HL-60 (cell line): ENCODE results near the gene TRIM54.
A peak's percentile ranks its signal among the peaks of the same experiment; 100 is the strongest.

Experiments used
- DNase-seq, 2 experiments: peaks; one replicate each; pipeline ENCODE4 v3.0.0-alpha.2; 2010 to 2020; ENCODE audit warnings: low read depth in 1 of 2, low spot score in 1 of 2
- H3K27ac ChIP-seq: fragments of 250-450 bp; sonication (Bioruptor Pico); replicated peaks from 2 replicates; pipeline ENCODE4 v1.5.1; 2020; ENCODE audit warnings: mild to moderate bottlenecking, moderate library complexity
- H3K27me3 ChIP-seq: fragments of 250-450 bp; sonication (Bioruptor Pico); 2 replicates; pipeline ENCODE4 v1.5.1; 2021; ENCODE audit warnings: mild to moderate bottlenecking, moderate library complexity; ENCODE audit not compliant: insufficient read depth, poor library complexity, severe bottlenecking
- H3K4me3 ChIP-seq: replicated peaks from 2 replicates; pipeline ENCODE4 v1.5.1; 2011; ENCODE audit warnings: mild to moderate bottlenecking, control low read depth, low read length; ENCODE audit not compliant: insufficient read depth
- CTCF ChIP-seq: IDR thresholded peaks from one replicate; pipeline ENCODE4 v1.5.1; 2011; ENCODE audit warnings: low read length, control low read depth, inconsistent platforms; ENCODE audit not compliant: insufficient read depth
- GABPA ChIP-seq: IDR thresholded peaks from 2 replicates; pipeline ENCODE4 v1.6.1; 2012; ENCODE audit warnings: low read depth
- POLR2AphosphoS5 ChIP-seq: IDR thresholded peaks from 2 replicates; pipeline ENCODE4 v1.6.1; 2012; ENCODE audit warnings: low read depth
- REST ChIP-seq: IDR thresholded peaks from 2 replicates; pipeline ENCODE4 v1.6.1; 2012; ENCODE audit warnings: low read depth; ENCODE audit not compliant: insufficient replicate concordance
- SPI1 ChIP-seq: IDR thresholded peaks from 2 replicates; pipeline ENCODE4 v1.6.1; 2012; ENCODE audit warnings: low read depth, mild to moderate bottlenecking, borderline replicate concordance

TRIM54 gene

DNA sequence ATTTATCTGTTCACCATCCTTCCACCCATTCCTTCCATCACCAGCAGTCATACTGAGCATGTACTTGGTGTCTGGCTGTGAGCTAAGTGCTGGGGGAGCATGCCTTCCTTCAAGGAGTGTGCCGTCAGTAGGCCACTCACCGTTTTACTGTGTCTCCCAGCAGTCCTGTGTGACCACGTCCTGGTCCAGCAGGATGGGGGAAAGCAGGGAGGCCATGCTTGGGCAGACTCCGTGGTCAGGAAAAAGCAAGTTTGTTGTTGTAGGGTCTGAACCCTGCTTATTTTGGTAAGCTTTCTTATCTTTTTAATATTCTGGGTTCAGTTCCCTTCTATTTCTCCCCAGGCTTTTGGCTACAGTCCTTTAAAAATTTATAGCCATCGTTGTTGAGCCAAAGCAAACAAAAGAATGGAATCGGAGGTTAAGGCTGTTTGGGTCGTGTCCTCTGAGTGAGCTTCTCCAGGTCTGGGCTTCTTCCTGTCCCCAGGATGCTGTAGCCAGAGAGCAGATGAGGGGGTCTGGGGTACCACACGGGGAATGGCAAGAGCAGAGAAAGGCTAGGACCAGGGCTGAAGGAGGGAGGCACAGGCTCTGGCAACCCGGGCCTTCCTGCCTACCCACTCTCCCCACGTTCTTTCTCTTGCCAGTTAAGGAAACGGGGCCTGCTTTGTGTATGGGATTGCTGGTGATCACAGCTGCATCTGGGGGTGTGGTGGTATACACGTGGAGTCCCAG is 32.9 kb upstream of the TRIM54 start:
- Histone ChIP-seq H3K27me3 (peaks cover 6% of the 10 kb centered on the region), H3K27ac (no peak overlapping the region), H3K4me3 (no peak overlapping the region)
- no peak for TF ChIP-seq GABPA
- no peak for TF ChIP-seq REST
- no peak for TF ChIP-seq POLR2AphosphoS5
- TF ChIP-seq SPI1: no peak
- no peak for TF ChIP-seq CTCF
- no peak for DNase-seq

DNA sequence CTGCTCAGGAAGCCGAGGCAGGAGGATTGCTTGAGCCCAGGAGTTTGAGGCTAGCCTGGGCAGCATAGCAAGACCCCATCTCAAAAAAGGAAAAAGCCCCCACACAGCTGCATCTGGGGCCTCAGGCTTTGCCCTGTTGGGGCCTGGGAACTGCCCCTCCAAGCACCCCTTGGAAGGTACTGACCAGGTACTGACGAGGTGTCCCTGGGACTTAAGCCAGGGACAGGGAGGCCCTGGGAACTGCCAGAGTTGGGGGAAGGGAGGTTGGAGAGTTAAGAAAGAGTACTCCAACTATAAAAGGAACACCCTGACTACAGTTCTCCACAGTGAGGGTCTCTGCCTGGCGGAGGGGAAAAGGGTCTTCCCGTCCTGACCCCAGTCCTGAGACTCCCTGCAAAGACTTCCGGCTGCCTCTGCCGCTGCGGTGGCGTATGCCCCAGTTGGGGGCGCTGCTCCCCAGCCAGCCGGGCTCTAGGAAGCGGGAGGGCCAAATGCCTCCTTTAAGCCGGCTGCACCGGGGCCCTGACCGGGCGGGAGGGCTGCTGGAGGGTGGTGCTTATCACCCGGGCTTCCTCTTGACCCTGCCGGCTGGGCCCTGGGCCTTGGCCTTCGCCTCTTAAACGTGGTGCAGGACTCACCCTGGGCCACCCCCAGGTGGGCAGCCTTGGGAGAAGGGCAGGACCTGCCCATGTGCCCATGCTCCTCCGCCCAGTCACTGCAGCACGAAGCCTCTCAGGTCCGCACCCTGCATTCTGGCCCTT is 32.2 kb upstream of the TRIM54 start:
- no peak overlapping the region for H3K4me3 ChIP-seq
- peak; percentile 38 to 68 for DNase-seq

More for the DNA sequence above, 32.2 kb upstream of the TRIM54 start:
- Histone ChIP-seq H3K27me3 (peaks cover 6% of the 10 kb centered on the region), H3K27ac (no peak overlapping the region)
- TF ChIP-seq SPI1 (no peak), CTCF (peak; percentile 66), GABPA (no peak), REST (no peak)
